Measurements from ENCODE around the gene ANKLE1.

Gene ANKLE1

GRCh38 chr19:17321655-17322489, 40.2 kb downstream of the ANKLE1 start:
- TF ChIP-seq REST (IDR thresholded peaks at IDR 0.05; ENCODE audit: insufficient read depth in 1 of 2, low read depth in 2 of 2, low read length in 2 of 2) (no peak), POLR2AphosphoS5 (IDR thresholded peaks at IDR 0.05; ENCODE audit: low read depth, low read length) (no peak), SIN3A (IDR thresholded peaks at IDR 0.05; ENCODE audit: borderline replicate concordance, insufficient read depth, low read length) (no peak), TAF1 (IDR thresholded peaks at IDR 0.05; ENCODE audit: borderline replicate concordance, insufficient read depth, low read length) (no peak), FOXP2 (optimal IDR thresholded peaks at IDR 0.05; ENCODE audit: borderline replicate concordance, extremely low read depth, extremely low read length, insufficient read depth) (no peak)

- TF ChIP-seq TAF1 (IDR thresholded peaks at IDR 0.05; ENCODE audit: borderline replicate concordance, insufficient read depth, low read length) (no peak), REST (IDR thresholded peaks at IDR 0.05; ENCODE audit: insufficient read depth in 1 of 2, low read depth in 2 of 2, low read length in 2 of 2) (no peak), SIN3A (IDR thresholded peaks at IDR 0.05; ENCODE audit: borderline replicate concordance, insufficient read depth, low read length) (no peak), POLR2AphosphoS5 (IDR thresholded peaks at IDR 0.05; ENCODE audit: low read depth, low read length) (no peak), FOXP2 (optimal IDR thresholded peaks at IDR 0.05; ENCODE audit: borderline replicate concordance, extremely low read depth, extremely low read length, insufficient read depth) (no peak)
Measured at GRCh38 chr19:17322854-17323253, 41.2 kb downstream of the ANKLE1 start.

- TF ChIP-seq POLR2AphosphoS5 (IDR thresholded peaks at IDR 0.05; ENCODE audit: low read depth, low read length) (no peak), SIN3A (IDR thresholded peaks at IDR 0.05; ENCODE audit: borderline replicate concordance, insufficient read depth, low read length) (no peak), REST (IDR thresholded peaks at IDR 0.05; ENCODE audit: insufficient read depth in 1 of 2, low read depth in 2 of 2, low read length in 2 of 2) (no peak), TAF1 (IDR thresholded peaks at IDR 0.05; ENCODE audit: borderline replicate concordance, insufficient read depth, low read length) (no peak), FOXP2 (optimal IDR thresholded peaks at IDR 0.05; ENCODE audit: borderline replicate concordance, extremely low read depth, extremely low read length, insufficient read depth) (no peak)
Measured at GRCh38 chr19:17323300-17323963, 41.7 kb downstream of the ANKLE1 start.

- TF ChIP-seq REST (IDR thresholded peaks at IDR 0.05; ENCODE audit: insufficient read depth in 1 of 2, low read depth in 2 of 2, low read length in 2 of 2) (no peak), POLR2AphosphoS5 (IDR thresholded peaks at IDR 0.05; ENCODE audit: low read depth, low read length) (no peak), TAF1 (IDR thresholded peaks at IDR 0.05; ENCODE audit: borderline replicate concordance, insufficient read depth, low read length) (no peak), FOXP2 (optimal IDR thresholded peaks at IDR 0.05; ENCODE audit: borderline replicate concordance, extremely low read depth, extremely low read length, insufficient read depth) (no peak), SIN3A (IDR thresholded peaks at IDR 0.05; ENCODE audit: borderline replicate concordance, insufficient read depth, low read length) (no peak)
Measured at GRCh38 chr19:17323964-17324332, 42.2 kb downstream of the ANKLE1 start.
